ENCODE measurements around the gene PET100. TPM values are rescaled to one million over a fixed set of nuclear protein-coding genes. Genes with fewer than 3 reads are reported as not detected.

PET100 gene
- total RNA-seq, 1 experiment from 2014 or later = 126 TPM

DNA sequence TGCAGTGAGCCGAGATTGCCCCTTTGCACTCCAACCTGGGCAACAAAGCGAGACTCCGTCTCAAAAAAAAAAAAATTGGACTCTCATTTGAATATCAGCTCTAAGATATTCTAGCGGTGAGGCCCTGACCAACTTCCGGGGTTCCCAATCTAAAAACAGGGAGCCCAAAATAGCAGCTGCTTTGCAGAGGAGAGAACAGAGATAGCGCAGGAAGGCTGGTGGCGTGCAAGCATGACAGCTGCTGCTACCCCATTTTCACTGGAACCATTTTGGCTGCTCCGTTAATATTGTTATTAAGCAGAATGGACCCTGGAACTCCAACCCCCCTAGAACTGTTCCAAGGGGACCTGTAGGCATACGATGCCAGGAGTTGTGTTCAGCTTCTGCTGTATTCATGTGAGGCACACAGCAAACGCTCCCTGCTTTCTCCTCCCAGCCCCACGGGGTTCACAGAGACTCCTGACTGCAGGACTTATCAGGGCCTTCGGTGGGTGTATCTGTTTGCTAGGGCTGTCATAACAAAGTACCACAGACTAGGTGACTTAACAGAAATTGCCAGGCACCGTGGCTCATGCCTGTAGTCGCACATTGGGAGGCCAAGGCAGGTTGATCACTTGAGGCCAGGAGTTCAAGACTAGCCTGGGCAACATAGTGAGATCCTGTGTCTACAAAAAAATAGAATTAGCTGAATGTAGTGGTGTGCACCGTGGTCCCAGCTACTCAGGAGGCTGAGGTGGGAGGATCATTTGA is 18.8 kb downstream of the PET100 start:
- H3K9me3 ChIP-seq (ENCODE audit: control insufficient read depth in 1 of 2, insufficient read depth in 1 of 2, low read depth in 1 of 2, low read length in 2 of 2) = no peaks in the 10 kb centered on the region
- H3K4me2 ChIP-seq (ENCODE audit: low read length) = no peak overlapping the region
- no peak overlapping the region for H3K27ac ChIP-seq (ENCODE audit: low read depth, low read length)
- H2AFZ ChIP-seq (ENCODE audit: low read depth, low read length, poor library complexity, severe bottlenecking) = no peak overlapping the region
- no peak for DNase-seq (ENCODE audit: low read depth, low spot score)
- no peaks in the 10 kb centered on the region for H4K20me1 ChIP-seq (ENCODE audit: insufficient read depth)
- H3K9me2 ChIP-seq (ENCODE audit: insufficient read depth) = no peaks in the 10 kb centered on the region
- intact Hi-C loops (cut with micrococcal nuclease) = no loop called here
- H3K27me3 ChIP-seq (ENCODE audit: insufficient read depth, low read length) = no peaks in the 10 kb centered on the region
- no peak overlapping the region for H3K9ac ChIP-seq (ENCODE audit: low read length)
- POLR2A ChIA-PET = no interaction called here
- ATAC-seq = no peak
- H3K79me2 ChIP-seq (ENCODE audit: insufficient read depth, low read length) = no peaks in the 10 kb centered on the region
- BruUV-seq (replicated peaks) = no TSS peak
- H3K4me1 ChIP-seq (ENCODE audit: control insufficient read depth in 1 of 2, insufficient read depth in 2 of 2, low read length in 2 of 2) = peaks cover 3 to 17% of the 10 kb centered on the region in 2 experiments
- no peak overlapping the region for H3K4me3 ChIP-seq (replicated peaks in 1 of 2; ENCODE audit: low read depth in 1 of 2, low read length in 2 of 2)
- 0 out of 4 replicates have a peak, but pooled peaks cover 0 to 11% of the 10 kb centered on the region in 2 experiments for H3K36me3 ChIP-seq (ENCODE audit: control insufficient read depth in 1 of 2, insufficient read depth in 2 of 2, low read length in 2 of 2)
- TF ChIP-seq CEBPB (IDR thresholded peaks at IDR 0.05; ENCODE audit: low read depth) (no peak), EGR1 (IDR thresholded peaks at IDR 0.05; ENCODE audit: low read depth) (no peak), POLR2A (IDR thresholded peaks at IDR 0.05; ENCODE audit: borderline replicate concordance, extremely low read depth, insufficient read depth, insufficient read length) (no peak), JUND (IDR thresholded peaks at IDR 0.05) (no peak), SP1 (IDR thresholded peaks at IDR 0.05; ENCODE audit: low read depth) (no peak), ZNF274 (IDR thresholded peaks at IDR 0.05; ENCODE audit: low read depth, low read length) (no peak), SRF (IDR thresholded peaks at IDR 0.05; ENCODE audit: low read depth) (no peak), ELF1 (IDR thresholded peaks at IDR 0.05; ENCODE audit: borderline replicate concordance, low read depth) (no peak)
- TF ChIP-seq, protein P1, sequence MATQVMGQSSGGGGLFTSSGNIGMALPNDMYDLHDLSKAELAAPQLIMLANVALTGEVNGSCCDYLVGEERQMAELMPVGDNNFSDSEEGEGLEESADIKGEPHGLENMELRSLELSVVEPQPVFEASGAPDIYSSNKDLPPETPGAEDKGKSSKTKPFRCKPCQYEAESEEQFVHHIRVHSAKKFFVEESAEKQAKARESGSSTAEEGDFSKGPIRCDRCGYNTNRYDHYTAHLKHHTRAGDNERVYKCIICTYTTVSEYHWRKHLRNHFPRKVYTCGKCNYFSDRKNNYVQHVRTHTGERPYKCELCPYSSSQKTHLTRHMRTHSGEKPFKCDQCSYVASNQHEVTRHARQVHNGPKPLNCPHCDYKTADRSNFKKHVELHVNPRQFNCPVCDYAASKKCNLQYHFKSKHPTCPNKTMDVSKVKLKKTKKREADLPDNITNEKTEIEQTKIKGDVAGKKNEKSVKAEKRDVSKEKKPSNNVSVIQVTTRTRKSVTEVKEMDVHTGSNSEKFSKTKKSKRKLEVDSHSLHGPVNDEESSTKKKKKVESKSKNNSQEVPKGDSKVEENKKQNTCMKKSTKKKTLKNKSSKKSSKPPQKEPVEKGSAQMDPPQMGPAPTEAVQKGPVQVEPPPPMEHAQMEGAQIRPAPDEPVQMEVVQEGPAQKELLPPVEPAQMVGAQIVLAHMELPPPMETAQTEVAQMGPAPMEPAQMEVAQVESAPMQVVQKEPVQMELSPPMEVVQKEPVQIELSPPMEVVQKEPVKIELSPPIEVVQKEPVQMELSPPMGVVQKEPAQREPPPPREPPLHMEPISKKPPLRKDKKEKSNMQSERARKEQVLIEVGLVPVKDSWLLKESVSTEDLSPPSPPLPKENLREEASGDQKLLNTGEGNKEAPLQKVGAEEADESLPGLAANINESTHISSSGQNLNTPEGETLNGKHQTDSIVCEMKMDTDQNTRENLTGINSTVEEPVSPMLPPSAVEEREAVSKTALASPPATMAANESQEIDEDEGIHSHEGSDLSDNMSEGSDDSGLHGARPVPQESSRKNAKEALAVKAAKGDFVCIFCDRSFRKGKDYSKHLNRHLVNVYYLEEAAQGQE (IDR thresholded peaks at IDR 0.05; ENCODE audit: low read depth) = no peak
- TF ChIP-seq, protein P2, sequence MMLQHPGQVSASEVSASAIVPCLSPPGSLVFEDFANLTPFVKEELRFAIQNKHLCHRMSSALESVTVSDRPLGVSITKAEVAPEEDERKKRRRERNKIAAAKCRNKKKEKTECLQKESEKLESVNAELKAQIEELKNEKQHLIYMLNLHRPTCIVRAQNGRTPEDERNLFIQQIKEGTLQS (IDR thresholded peaks at IDR 0.05) = no peak
- CTCF ChIA-PET = no interaction called here
- RAD21 ChIA-PET (ENCODE audit: low non-redundant PET in 1 of 2, low total read pairs in 2 of 2, uncharacterized antibody in 2 of 2, unreplicated experiment in 2 of 2) = no interaction called here
